Upper lobe of left lung (tissue), 4 donors: ENCODE results near the gene NACC2.

ENCODE experiments used
- EP300 ChIP-seq, 4 donors: sonication (generic); formaldehyde crosslinking; IDR thresholded peaks; one replicate each; pipeline ENCODE4 v1.5.1; 2017; ENCODE audit warnings: antibody characterized with exemption in 4 of 4, control low read depth in 2 of 4
- POLR2A ChIP-seq, 4 donors: fragments of 450-650 bp; IDR thresholded peaks; one replicate each; pipeline ENCODE4 v1.5.1; 2016 to 2017; ENCODE audit warnings: antibody characterized with exemption in 4 of 4, mild to moderate bottlenecking in 2 of 4
- TF ChIP-seq, protein P1 (sequence below), 6 experiments: fragments of 450-650 bp in 4 of 6; fragments of 200-600 bp in 2 of 6; sonication (generic) in 2 of 6; IDR thresholded peaks; one replicate each; pipeline ENCODE4 v1.5.1; 2016 to 2019; ENCODE audit warnings: antibody characterized with exemption in 6 of 6

GRCh38 chr9:136079916-136080246, 15.2 kb downstream of the NACC2 start:
- TF ChIP-seq, protein P1, sequence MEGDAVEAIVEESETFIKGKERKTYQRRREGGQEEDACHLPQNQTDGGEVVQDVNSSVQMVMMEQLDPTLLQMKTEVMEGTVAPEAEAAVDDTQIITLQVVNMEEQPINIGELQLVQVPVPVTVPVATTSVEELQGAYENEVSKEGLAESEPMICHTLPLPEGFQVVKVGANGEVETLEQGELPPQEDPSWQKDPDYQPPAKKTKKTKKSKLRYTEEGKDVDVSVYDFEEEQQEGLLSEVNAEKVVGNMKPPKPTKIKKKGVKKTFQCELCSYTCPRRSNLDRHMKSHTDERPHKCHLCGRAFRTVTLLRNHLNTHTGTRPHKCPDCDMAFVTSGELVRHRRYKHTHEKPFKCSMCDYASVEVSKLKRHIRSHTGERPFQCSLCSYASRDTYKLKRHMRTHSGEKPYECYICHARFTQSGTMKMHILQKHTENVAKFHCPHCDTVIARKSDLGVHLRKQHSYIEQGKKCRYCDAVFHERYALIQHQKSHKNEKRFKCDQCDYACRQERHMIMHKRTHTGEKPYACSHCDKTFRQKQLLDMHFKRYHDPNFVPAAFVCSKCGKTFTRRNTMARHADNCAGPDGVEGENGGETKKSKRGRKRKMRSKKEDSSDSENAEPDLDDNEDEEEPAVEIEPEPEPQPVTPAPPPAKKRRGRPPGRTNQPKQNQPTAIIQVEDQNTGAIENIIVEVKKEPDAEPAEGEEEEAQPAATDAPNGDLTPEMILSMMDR (IDR thresholded peaks at IDR 0.05), result no peak
- TF ChIP-seq EP300 (IDR thresholded peaks at IDR 0.05), result no peak
- TF ChIP-seq POLR2A (IDR thresholded peaks at IDR 0.05), result no peak
